ENCODE measurements around the gene TUBGCP6.

- TF ChIP-seq CTCF (IDR thresholded peaks at IDR 0.05), result no peak
- TF ChIP-seq POLR2A (IDR thresholded peaks at IDR 0.05), result no peak
Measured at GRCh38 chr22:50167689-50168489, 76.9 kb downstream of the TUBGCP6 start.

All from thyroid gland (tissue), 4 donors.